HG02884 (cell line): ENCODE measurements around the gene CDRT15.
"Not testable (repeated sequence)": the region's sequence is repeated elsewhere in the genome, so short reads cannot be mapped to it uniquely, and the experiment has no call there.

Experiments
- ATAC-seq: cut with Tn5 transposase; IDR thresholded peaks from one replicate; pipeline ENCODE4 v1.9.1; 2021; ENCODE audit warnings: mild to moderate bottlenecking, moderate library complexity; ENCODE audit not compliant: unreplicated experiment

CDRT15 gene

DNA sequence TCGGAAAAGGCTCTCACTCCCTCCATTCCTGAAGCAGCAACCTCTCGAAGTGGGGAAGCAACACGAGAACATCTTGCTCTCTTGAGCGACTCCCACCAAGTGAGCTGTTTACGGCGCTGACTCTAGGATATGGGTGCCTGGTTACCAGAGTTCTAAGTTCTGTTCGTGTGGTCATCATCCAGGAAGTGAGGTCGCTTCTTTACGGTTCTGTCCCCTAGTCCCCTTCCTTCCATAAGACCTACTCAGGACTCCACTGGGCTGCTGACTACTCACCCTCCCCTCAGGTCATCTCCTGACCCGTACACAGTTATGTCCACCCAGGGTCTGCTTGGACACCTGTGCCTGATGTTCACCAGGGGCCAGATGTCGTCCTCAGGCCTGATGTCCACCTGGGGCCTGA lies at the start of gene CDRT15:
Gene CDRT15, minus strand, starts transcription at position 101 of the 400 bp plus-strand sequence. Its CDS starts 29 bp downstream, at position 72.
- ATAC-seq, result not testable (repeated sequence)

DNA sequence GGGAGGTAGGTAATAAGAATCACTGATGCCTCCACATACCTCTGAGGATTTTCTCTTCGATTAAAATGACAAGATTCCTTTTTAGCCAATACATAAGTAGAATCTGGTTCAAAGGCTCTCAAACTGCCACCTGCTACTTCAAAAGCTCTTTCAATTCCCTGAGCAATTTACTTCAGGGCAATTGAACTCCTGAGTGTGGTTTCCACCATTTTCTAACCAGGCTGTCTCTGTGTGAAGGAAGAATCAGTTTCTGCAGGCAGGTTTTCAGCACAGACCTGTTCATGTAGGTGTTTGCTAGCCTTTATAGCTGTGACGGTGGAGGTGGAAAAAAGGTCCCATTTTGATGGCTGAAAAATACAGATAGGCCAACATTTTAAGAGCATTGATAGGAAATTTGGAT lies 46.1 kb upstream of the CDRT15 start:
- no peak for ATAC-seq

DNA sequence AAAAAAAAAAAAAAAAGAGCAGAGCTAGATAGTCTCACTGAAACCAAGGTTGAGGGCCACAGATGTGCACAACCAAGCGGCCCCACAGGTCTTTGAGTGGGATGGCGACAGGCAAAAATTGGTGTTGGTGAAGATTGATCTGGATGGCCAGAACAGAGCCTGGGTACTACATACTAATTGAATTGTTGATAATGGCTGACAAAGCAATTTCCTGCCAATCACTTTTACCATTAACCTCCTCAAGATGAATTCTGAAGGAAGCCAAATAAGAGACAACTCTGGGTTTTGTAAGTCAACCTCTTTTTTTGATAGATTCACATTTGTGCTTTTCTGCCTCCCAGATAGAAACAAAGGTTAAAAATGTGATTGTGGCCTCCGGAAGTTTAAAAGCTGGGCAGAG lies 44.9 kb upstream of the CDRT15 start:
- ATAC-seq, result no peak

DNA sequence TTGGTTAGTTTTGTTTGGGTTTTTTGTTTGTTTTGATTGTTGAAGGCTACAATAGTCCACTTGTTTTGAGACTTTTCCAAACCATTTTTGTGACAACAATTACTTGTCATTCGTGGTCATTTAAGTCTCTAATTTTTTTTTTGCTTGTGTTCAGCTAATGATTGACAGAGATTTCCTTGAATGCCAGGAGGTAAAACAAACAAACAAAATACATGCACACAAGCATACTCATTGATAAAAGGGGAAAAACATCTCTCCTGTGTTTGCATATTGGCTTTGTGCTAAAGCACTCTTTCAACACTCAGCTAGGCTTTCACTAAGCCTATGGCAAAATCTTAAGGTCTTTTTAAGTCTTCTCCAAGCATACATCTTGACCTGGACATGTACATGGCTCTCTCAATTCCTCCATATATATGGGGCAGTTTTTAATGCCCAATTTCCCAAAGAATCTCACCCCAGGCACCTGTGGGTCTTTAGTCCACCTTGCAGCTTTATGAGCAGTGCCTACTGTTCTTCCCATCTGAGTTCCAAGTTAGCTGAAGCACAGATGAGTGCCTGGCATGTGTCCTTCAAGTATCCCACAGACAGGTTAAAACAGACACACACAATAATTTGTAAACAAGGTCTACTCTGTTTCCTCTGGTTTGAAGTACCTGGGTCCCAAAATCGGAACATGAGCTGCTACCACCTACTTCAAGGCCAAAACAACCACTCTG lies 40.0 kb upstream of the CDRT15 start:
- no peak for ATAC-seq

DNA sequence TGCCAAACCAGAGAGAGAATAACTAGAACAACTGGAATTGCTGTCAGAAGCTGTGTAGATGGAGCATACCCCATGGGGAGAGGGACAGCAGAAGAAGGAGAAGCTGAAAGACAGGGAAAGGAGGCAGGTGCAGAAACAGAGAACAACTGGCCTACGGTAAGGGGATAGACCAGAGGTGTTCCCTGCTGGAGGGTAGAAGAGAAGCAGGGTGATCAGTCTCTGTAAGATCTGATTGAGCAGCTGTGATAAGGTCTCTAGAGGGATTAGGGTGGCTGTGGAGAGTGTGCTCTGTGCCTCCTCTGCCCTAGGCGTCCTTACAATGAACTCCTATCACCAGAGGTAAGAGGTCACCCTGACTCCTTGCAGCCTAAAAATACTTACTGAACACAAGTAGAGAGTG lies 33.8 kb upstream of the CDRT15 start:
- ATAC-seq, result no peak

DNA sequence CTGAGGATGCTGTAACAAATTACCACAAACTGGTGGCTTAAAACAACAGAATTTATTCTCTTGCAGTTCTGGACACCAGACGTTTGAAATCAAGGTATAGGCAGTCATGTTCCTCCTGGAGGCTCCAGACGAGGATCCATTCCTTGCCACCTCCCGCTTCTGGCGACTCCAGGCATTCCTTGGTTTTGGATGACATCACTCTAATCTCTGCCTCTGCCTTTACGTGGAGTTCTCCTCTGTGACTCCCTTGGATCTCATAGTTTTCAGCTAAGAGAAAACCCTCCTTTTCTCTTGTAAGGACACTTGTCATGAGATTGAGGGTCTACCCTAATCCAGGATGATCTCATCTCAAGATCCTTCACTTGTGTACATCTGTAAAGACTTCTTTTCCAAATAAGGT lies 32.8 kb upstream of the CDRT15 start:
- no peak for ATAC-seq

DNA sequence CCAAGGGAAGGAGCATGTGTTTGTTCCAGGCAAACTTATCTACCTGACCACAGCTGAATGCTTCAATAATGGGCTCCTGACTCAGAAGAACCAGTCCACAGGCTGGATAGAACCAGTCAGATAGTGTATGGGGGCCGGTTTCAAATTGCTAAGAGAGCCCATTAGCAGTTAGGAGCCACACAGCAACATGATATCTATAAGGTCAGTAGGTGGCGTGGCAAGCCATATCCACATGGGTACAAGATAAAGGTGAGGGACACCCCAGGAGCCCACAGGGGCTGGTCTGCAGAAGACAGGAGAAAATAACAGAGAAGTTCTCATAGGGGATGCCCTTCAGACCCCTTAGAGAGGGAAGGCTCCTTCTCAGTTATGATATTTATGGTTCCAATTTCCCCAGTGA lies 31.6 kb upstream of the CDRT15 start:
- ATAC-seq, result no peak

DNA sequence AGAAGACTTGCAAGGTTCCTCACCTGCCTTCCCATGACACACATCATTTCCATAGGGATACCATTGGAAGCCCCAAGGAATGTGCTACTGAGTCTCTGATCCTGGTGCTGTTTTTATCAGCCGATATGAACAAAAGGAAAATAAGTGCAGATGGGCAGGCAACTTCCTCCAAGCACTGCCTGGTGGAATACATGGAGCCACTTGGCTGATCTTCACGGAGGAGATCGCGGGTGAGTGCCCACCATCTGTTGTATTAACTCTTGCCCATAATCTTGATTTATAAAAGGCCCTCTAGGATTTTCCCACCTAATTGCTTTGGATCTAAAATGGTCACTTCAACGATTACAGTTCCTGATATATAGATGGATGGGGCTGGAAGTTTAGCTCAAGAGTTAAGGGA lies 24.7 kb upstream of the CDRT15 start:
- ATAC-seq, result no peak

DNA sequence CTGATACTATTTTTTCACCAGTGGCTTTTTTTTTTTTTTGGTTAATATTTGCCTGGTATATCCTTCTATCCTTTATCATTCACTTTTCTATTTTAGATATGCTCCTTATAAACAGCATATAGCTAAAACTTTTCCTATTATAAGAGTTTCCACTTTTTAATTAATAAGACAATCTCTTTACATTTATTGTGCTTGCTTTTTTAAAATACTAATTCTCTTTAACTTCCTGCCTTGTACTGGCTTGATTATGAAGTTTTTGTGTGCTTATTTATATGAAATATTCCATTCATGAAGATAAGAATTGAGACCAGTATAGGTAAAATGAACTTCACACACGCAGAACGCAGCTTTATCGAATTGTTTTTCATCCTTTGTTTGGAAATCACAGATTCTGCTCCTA lies 9.0 kb upstream of the CDRT15 start:
- no peak for ATAC-seq

DNA sequence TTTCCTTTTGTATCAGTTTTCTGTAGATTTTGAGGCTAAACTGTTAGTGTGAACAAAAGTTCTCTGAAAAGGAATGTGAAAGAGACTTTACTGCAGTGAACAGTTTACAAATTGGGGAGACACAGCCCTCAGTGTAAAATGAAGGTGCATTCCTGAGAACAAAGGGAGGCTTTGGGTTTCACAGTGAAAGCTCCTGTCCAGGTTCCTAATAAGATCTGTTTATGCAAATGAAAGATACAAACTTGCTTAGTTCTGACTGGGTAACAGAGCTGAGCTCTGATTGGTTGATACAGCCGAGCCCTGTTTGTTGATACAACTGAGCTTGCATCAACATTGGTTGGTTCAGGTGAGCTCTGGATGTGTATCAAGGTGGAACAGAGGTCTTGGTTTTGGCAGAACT lies 8.3 kb upstream of the CDRT15 start:
- no peak for ATAC-seq

DNA sequence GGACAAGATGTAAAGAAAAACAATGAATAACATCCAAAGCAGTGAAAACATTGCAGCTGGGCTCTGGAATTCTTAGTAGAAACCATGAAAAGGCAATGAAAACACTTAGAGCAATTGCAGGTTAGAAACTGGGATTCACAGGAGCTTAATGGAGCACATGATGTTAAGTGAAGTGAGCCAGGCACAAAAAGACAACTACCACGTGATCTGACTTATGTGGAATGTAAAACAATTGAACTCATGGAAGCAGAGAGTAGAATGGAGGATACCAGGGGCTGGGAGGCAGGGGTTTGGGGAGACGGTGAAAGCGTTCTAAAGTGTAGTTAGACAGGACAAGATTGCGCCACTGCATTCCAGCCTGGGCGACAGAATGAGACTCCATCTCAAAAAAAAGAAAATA lies 2.6 kb upstream of the CDRT15 start:
- ATAC-seq, result not testable (repeated sequence)

DNA sequence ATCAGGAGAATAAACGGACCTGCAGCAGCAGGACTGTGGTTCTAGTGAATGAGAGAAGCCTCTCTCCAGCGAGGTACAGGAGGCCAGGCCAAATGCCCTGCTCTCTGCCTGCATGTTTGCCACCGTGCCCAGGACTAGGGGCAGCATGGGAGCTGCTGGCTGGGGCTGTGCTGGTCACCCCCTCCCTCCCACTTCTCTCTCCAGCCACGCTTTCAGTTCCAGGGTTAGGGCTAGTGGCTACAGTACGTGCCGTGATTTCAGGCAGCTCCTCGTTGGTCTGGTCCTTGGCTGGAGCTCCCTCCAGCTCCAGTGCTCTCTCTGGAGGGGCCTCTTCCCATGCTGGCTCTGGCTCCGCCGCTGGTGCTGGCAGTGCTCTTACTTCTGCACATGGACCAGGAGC lies 630 bp downstream of the CDRT15 start:
- ATAC-seq, result not testable (repeated sequence)

DNA sequence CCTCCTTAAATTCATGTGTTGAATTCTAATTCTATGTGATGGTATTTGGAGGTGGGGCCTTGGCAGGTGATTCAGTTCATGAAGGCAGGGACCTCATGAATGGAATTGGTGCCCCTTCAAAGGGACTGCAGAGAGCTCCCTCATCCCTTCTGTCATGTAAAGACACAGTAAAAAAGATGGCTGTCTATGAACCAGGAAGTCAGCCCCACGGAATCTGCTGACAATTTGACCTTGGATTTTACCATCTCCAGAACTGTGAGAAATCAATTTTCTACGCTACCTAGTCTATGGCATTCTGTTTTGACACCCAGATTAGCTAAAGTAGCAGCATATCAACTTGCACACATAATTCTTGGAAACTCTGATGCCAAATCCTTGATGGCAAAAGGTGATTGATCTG lies 1.6 kb downstream of the CDRT15 start:
- not testable (repeated sequence) for ATAC-seq

DNA sequence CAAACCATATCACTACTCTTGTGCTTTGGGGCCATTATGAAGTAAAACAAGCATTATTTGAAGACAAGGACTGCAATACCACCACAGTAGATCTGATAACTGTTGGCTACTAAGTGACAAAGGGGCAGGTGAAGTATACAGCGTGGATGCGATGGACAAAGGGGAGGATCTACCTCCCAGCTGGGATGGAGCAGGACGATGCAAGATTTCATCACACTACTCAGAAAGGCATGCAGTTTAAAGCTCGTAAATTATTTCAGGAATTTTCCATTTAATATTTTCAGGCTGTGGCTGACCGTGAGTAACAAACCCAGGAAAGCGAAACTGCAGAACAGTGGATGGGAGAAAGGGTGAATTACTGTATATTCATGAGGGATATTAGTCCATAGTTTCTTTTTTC lies 5.5 kb downstream of the CDRT15 start:
- not testable (repeated sequence) for ATAC-seq

DNA sequence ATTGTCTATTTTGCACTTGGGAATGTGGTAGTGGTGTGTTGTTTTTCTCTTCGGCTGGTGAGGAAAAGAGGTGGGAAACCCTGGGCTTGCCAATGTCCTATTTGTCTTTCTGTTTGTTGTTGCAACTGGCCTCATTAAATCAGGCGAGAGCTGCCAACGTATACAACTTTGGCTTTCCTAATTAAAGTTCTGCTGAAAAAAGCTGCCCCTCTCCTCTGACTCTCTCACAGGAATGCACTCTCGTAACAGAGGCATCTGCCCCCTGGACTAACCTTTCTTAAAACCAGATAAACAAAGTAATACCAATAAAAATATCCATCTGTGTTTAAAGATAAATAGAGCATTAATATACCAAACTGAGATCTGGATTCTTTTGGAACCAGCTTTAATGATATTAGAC lies 7.8 kb downstream of the CDRT15 start:
- ATAC-seq, result no peak

DNA sequence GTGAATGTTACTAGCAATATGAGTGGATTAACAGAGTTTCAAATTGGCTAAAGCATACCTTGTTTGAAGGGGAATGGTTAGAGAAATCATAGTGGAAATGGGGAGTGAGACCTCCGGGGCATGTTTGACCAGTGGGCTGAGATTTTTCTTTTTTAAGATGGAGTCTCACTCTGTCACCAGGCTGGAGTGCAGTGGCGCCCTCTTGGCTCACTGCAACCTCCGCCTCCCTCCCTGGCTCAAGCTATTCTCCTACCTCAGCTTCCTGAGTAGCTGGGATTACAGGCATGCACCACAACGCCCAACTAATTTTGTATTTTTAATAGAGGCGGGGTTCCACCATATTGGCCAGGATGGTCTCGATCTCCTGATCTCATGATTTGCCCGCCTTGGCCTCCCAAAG lies 9.6 kb downstream of the CDRT15 start:
- ATAC-seq, result no peak

DNA sequence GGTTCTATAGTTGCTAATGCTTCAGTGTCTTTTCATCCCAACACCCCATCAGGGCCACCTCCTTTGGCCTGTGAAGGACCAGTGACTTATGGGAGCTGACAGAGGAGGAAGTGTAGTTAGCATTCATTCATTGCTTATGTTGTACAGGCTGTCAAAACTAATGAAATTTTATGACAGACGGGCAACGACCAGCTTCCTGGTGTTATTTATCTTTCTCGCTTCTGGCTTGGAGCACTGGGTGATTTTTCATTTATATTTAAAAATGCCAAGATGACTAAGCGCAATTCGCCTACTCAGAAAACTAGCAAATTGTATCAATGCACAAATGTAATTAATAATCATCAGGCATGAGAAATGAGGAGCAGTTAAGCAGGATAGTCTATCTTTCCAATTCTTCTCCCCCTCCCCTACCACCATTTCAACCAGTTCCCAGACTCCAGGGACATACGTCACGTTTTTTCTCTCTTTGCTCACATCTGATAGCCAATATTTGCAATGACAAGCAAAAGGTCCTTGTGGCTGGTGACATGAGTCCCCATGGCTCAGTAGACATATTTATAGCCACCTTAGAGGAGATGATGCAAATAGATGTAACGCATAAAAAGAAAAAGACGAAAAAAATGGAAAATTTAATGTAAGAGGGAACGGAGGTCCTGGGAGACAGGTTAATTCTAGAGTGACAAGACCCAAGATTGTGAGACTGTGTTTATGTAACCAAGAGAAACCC lies 11.2 kb downstream of the CDRT15 start:
- no peak for ATAC-seq

DNA sequence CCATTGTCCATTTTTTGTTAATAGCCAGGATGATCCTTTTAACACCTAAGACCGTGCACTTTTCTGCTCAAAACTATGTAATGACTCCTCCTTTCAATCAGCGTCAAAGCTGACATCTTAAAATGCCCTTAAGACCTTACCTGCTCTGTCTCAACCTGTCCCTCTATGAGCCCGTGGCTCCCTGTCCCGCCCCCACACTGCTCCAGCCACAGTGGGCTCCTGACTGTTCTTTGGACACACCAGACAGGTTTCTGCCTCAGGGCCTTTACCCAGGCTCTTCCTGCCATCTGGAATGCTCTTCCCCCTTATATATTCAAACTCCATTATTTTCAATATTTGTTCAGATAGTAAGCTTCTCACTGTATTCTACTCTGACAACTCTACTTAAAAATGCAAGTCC lies 14.1 kb downstream of the CDRT15 start:
- no peak for ATAC-seq

DNA sequence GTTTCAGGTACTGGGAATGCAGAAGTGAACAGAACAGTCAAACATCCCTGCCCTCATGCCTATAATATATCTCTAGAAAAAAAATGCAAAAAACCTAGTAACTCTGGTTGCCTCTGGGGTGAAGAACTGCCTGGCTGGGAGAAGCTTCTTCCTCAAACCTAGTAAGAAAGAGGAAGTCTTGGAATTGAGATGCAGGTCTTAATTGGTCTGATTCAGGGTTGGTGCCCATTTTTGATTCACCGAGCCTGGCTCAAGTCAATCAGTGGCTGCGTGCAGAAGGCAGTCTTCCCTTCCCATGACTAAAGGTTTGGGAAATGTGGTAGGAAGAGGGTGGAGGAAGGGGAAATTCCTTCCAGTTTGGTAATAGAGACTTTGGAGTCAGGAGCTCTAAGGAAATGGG lies 22.4 kb downstream of the CDRT15 start:
- no peak for ATAC-seq

DNA sequence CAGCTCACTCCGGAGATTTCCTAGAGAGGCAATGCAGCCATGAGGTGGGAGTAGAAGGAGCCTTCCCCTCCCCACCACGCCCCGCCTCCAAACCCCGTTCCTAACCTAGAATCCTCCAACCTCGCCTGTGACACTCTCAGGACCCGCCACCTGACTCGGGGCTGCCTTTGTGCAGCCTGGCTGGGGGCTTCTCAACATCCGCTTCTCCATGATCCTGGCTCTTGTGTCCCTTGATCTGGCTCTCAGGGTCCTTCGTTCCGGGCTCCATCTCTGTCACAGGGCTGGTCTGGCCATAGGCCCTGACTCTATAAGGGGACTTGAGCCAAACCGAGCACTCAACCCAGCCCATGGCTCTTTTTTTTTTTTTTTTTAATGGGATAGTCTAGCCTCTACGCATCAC lies 24.3 kb downstream of the CDRT15 start:
- no peak for ATAC-seq

DNA sequence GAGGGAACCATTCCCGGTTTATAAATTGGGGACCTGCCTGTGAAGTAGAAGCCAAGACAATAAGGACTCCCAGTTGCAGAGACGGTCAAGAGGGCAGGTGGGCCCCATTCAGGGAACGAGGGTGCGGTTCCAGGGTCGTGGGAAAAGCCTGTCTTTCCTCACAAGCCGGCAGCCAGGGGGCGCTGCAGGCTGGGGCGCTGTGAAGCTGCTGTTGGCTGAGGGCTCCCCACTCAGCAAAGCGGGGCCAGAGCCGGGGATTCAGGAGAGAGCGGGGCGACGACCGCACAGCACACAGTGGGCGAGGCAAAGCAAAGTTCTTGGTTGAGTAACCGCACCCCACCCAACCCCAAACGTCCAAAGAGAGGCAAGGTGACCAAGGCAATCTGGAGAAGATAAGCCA lies 24.9 kb downstream of the CDRT15 start:
- no peak for ATAC-seq

DNA sequence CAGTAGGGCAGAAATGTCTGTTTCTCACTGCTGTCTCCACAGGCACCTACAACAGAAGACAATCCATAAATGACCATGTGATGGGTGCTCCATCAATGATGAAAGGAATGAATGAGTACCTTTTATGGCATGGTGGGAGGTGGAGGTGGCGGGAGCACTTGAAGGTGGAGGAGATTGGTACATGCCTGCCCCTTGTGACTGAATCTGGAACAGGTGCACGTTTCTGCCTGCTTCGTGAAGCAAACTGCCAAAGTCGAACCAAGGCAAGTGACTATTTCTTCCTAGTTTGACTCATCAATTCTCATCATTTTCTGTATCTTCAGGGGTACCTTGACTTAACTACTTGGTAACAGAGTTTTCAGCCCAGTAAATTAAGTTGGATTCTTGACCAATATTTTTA lies 25.4 kb downstream of the CDRT15 start:
- no peak for ATAC-seq

DNA sequence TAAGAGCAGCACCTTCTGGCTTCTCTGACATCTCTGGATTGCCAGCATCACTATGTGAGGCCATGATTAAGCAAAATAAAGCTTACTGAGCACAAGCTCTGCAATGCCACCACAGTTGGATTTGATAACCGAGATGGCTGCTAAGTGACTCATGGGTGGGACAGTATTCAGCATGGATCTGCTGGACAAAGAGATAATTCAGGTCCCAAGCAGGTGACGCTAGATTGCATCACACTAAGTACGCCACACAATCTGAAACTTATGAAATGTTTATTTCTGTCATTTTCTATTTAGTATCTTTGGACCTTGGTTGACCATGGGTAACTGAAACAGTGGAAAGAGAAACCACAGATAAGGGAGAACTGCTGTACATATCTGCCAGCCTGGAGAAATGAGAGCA lies 27.4 kb downstream of the CDRT15 start:
- ATAC-seq, result no peak
